Stomach (tissue), 4 donors: ENCODE measurements around the gene LTF.

Experiments used
- CTCF ChIP-seq, 7 experiments: fragments of 450-650 bp in 4 of 7; fragments of 200-600 bp in 3 of 7; sonication (generic) in 3 of 7; IDR thresholded peaks; one replicate each; pipeline ENCODE4 v1.5.1; 2016 to 2019; ENCODE audit warnings: antibody characterized with exemption in 7 of 7, control low read depth in 2 of 7, mild to moderate bottlenecking in 1 of 7
- POLR2AphosphoS5 ChIP-seq, 3 donors: sonication (generic); formaldehyde crosslinking; IDR thresholded peaks; one replicate each; pipeline ENCODE4 v1.6.1; 2016; ENCODE audit warnings: antibody characterized with exemption in 3 of 3

- TF ChIP-seq CTCF (IDR thresholded peaks at IDR 0.05), result no peak
- no peak for TF ChIP-seq POLR2AphosphoS5 (IDR thresholded peaks at IDR 0.05)
Observed at GRCh38 chr3:46462111-46462510, 2.6 kb downstream of the LTF start.
